SK-N-SH treated with all-trans-retinoic acid at 6 μM for 48 hours (cell line): Measurements from ENCODE around the gene ATPAF2.

Experiments used
- ARNTL ChIP-seq: fragments of 450-650 bp; formaldehyde crosslinking; IDR thresholded peaks from 2 replicates; pipeline ENCODE4 v1.5.0; 2020; ENCODE audit warnings: low read depth, mild to moderate bottlenecking, moderate library complexity, borderline replicate concordance
- ESRRG ChIP-seq: fragments of 250-450 bp; sonication (Bioruptor Pico); IDR thresholded peaks from 2 replicates; pipeline ENCODE4 v1.6.1; 2021; ENCODE audit warnings: mild to moderate bottlenecking
- PPARA ChIP-seq: fragments of 250-450 bp; sonication (Bioruptor Pico); IDR thresholded peaks from 2 replicates; pipeline ENCODE4 v1.5.0; 2020; ENCODE audit warnings: mild to moderate bottlenecking, borderline replicate concordance
- TCF4 ChIP-seq: fragments of 250-450 bp; sonication (Bioruptor Pico); IDR thresholded peaks from 2 replicates; pipeline ENCODE4 v1.8.0; 2021; ENCODE audit warnings: mild to moderate bottlenecking, moderate library complexity, borderline replicate concordance
- TF ChIP-seq, protein P1 (sequence below): fragments of 250-450 bp; sonication (Bioruptor Pico); IDR thresholded peaks from 2 replicates; pipeline ENCODE4 v1.5.1; 2021; ENCODE audit warnings: mild to moderate bottlenecking, moderate library complexity
- TF ChIP-seq, protein P2 (sequence below): fragments of 250-450 bp; sonication (Bioruptor Pico); IDR thresholded peaks from 2 replicates; pipeline ENCODE4 v1.8.0; 2020; ENCODE audit warnings: mild to moderate bottlenecking, moderate library complexity, borderline replicate concordance
- TF ChIP-seq, protein P3 (sequence below): fragments of 250-450 bp; sonication (Bioruptor Pico); IDR thresholded peaks from 2 replicates; pipeline ENCODE4 v1.5.1; 2020; ENCODE audit warnings: low read depth, mild to moderate bottlenecking, moderate library complexity

DNA sequence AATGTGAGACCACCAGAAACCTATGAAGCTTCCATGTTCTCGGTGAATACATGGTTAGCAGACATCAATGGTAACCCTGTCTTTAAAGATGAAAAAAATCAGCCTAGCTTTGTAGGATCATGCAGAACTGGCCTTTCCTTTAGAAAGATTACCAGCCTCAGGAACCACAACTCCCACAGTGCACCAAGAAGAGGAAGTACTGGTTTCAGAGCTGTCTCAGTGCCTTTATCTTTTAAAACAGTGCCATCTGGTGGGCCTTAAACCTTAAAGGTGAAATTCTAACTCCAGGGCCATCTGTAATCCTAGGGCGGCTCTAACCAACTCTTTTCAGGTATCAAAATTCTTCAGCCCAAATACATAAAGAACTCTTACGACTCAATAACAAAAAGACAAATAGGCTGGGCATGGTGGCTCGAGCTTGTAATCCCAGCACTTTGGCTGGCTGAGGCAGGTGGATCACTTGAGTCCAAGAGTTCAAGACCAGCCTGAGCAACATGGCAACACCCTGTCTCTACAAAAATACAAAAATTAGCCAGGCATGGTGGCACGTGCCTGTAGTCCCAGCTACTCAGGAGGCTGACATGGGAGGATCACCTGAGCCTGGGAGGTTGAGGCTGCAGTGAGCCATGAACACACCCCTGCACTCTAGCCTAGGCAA is 5.4 kb downstream of the ATPAF2 start:
- TF ChIP-seq TCF4 (no peak), ESRRG (CRISPR knock-in tag) (no peak), PPARA (CRISPR knock-in tag) (no peak), ARNTL (CRISPR knock-in tag) (no peak)
- TF ChIP-seq, protein P1, sequence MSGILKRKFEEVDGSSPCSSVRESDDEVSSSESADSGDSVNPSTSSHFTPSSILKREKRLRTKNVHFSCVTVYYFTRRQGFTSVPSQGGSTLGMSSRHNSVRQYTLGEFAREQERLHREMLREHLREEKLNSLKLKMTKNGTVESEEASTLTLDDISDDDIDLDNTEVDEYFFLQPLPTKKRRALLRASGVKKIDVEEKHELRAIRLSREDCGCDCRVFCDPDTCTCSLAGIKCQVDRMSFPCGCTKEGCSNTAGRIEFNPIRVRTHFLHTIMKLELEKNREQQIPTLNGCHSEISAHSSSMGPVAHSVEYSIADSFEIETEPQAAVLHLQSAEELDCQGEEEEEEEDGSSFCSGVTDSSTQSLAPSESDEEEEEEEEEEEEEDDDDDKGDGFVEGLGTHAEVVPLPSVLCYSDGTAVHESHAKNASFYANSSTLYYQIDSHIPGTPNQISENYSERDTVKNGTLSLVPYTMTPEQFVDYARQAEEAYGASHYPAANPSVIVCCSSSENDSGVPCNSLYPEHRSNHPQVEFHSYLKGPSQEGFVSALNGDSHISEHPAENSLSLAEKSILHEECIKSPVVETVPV (CRISPR knock-in tag), result no peak
- TF ChIP-seq, protein P2, sequence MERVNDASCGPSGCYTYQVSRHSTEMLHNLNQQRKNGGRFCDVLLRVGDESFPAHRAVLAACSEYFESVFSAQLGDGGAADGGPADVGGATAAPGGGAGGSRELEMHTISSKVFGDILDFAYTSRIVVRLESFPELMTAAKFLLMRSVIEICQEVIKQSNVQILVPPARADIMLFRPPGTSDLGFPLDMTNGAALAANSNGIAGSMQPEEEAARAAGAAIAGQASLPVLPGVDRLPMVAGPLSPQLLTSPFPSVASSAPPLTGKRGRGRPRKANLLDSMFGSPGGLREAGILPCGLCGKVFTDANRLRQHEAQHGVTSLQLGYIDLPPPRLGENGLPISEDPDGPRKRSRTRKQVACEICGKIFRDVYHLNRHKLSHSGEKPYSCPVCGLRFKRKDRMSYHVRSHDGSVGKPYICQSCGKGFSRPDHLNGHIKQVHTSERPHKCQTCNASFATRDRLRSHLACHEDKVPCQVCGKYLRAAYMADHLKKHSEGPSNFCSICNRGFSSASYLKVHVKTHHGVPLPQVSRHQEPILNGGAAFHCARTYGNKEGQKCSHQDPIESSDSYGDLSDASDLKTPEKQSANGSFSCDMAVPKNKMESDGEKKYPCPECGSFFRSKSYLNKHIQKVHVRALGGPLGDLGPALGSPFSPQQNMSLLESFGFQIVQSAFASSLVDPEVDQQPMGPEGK (CRISPR knock-in tag), result no peak
- TF ChIP-seq, protein P3, sequence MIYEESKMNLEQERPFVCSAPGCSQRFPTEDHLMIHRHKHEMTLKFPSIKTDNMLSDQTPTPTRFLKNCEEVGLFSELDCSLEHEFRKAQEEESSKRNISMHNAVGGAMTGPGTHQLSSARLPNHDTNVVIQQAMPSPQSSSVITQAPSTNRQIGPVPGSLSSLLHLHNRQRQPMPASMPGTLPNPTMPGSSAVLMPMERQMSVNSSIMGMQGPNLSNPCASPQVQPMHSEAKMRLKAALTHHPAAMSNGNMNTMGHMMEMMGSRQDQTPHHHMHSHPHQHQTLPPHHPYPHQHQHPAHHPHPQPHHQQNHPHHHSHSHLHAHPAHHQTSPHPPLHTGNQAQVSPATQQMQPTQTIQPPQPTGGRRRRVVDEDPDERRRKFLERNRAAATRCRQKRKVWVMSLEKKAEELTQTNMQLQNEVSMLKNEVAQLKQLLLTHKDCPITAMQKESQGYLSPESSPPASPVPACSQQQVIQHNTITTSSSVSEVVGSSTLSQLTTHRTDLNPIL (CRISPR knock-in tag), result no peak
